ENCODE measurements around the gene DLG4. TPM values are rescaled to one million over a fixed set of nuclear protein-coding genes. Genes with fewer than 3 reads are reported as not detected.
A peak's percentile ranks its signal among the peaks of the same experiment; 100 is the strongest.

DLG4 gene
- total RNA-seq, 1 experiment from 2014 or later, result 2.0 TPM

- Mint-ChIP-seq H3K27ac (ENCODE audit: unreplicated experiment) (no peak overlapping the region), H3K4me1 (ENCODE audit: low read depth, unreplicated experiment) (peaks cover 15% of the 10 kb centered on the region), H3K9me3 (ENCODE audit: low read depth, unreplicated experiment) (no peaks in the 10 kb centered on the region), H3K36me3 (ENCODE audit: insufficient read depth, unreplicated experiment) (peaks cover 10% of the 10 kb centered on the region), H3K4me3 (ENCODE audit: low read depth, unreplicated experiment) (no peak overlapping the region), H3K27me3 (ENCODE audit: unreplicated experiment) (no peaks in the 10 kb centered on the region)
- intact Hi-C loops (cut with micrococcal nuclease; ENCODE audit: unreplicated experiment), result no loop called here
- CTCF ChIA-PET, result interaction anchor here (0.7 kb wide), 2 partner anchors 204 to 790 kb away, joined by 5 to 9 read pairs; no protein-coding TSS in a partner anchor
- no peak for TF ChIP-seq CTCF (IDR thresholded peaks at IDR 0.05; ENCODE audit: unreplicated experiment)
- DNase-seq, result no peak
- no TSS peak for BruUV-seq (replicated peaks)
Measured at GRCh38 chr17:7146115-7146514, 73.5 kb downstream of the DLG4 start.

- H3K27ac Mint-ChIP-seq (ENCODE audit: unreplicated experiment), result no peak overlapping the region
- H3K36me3 Mint-ChIP-seq (ENCODE audit: insufficient read depth, unreplicated experiment), result peaks cover 10% of the 10 kb centered on the region
- no peak for TF ChIP-seq CTCF (IDR thresholded peaks at IDR 0.05; ENCODE audit: unreplicated experiment)
- intact Hi-C loops (cut with micrococcal nuclease; ENCODE audit: unreplicated experiment), result no loop called here
- no peak overlapping the region for H3K4me3 Mint-ChIP-seq (ENCODE audit: low read depth, unreplicated experiment)
- no TSS peak for BruUV-seq (replicated peaks)
- CTCF ChIA-PET, result no interaction called here
- peaks cover 18% of the 10 kb centered on the region for H3K4me1 Mint-ChIP-seq (ENCODE audit: low read depth, unreplicated experiment)
- no peaks in the 10 kb centered on the region for H3K9me3 Mint-ChIP-seq (ENCODE audit: low read depth, unreplicated experiment)
- H3K27me3 Mint-ChIP-seq (ENCODE audit: unreplicated experiment), result no peaks in the 10 kb centered on the region
- no peak for DNase-seq
Measured at GRCh38 chr17:7144213-7144612, 75.4 kb downstream of the DLG4 start.

- Mint-ChIP-seq H3K4me3 (ENCODE audit: low read depth, unreplicated experiment) (peak overlapping the region; percentile 32), H3K9me3 (ENCODE audit: low read depth, unreplicated experiment) (no peaks in the 10 kb centered on the region), H3K4me1 (ENCODE audit: low read depth, unreplicated experiment) (peaks cover 18% of the 10 kb centered on the region), H3K36me3 (ENCODE audit: insufficient read depth, unreplicated experiment) (peaks cover 10% of the 10 kb centered on the region), H3K27ac (ENCODE audit: unreplicated experiment) (peak overlapping the region; percentile 78), H3K27me3 (ENCODE audit: unreplicated experiment) (no peaks in the 10 kb centered on the region)
- intact Hi-C loops (cut with micrococcal nuclease; ENCODE audit: unreplicated experiment), result no loop called here
- BruUV-seq (replicated peaks), result no TSS peak
- TF ChIP-seq CTCF (IDR thresholded peaks at IDR 0.05; ENCODE audit: unreplicated experiment), result no peak
- CTCF ChIA-PET, result no interaction called here
- DNase-seq, result peak; percentile 59
Measured at GRCh38 chr17:7141824-7142223, 77.8 kb downstream of the DLG4 start.

GRCh38 chr17:7139400-7139799 is 80.2 kb downstream of the DLG4 start:
- DNase-seq, result no peak
- BruUV-seq (replicated peaks), result no TSS peak
- Mint-ChIP-seq H3K4me3 (ENCODE audit: low read depth, unreplicated experiment) (no peak overlapping the region), H3K27me3 (ENCODE audit: unreplicated experiment) (no peaks in the 10 kb centered on the region), H3K36me3 (ENCODE audit: insufficient read depth, unreplicated experiment) (peaks cover 6% of the 10 kb centered on the region), H3K27ac (ENCODE audit: unreplicated experiment) (no peak overlapping the region), H3K9me3 (ENCODE audit: low read depth, unreplicated experiment) (no peaks in the 10 kb centered on the region), H3K4me1 (ENCODE audit: low read depth, unreplicated experiment) (peaks cover 18% of the 10 kb centered on the region)
- intact Hi-C loops (cut with micrococcal nuclease; ENCODE audit: unreplicated experiment), result no loop called here
- CTCF ChIA-PET, result no interaction called here
- TF ChIP-seq CTCF (IDR thresholded peaks at IDR 0.05; ENCODE audit: unreplicated experiment), result no peak

All from Calu3 (cell line).